ENCODE data around the gene SLC8B1. TPM values are rescaled to one million over a fixed set of nuclear protein-coding genes. Genes with fewer than 3 reads are reported as not detected.
A peak's percentile ranks its signal among the peaks of the same experiment; 100 is the strongest.

The SLC8B1 gene
- total and polyA plus RNA-seq, 9 of the 15 experiments (the other 6 are each of a cell fraction or from before 2014, with no cell fraction given): 0.86 to 34.1 (median 18.5) TPM

GRCh38 chr12:113358381-113359132, 23.6 kb upstream of the SLC8B1 start, which contains the start of gene PLBD2 (continued):
- TF ChIP-seq ZHX1 (conservative IDR thresholded peaks at IDR 0.05; ENCODE audit: low read length): no peak
- peak; percentile 99 for TF ChIP-seq TFE3 (CRISPR knock-in tag; IDR thresholded peaks at IDR 0.05)
- no peak for TF ChIP-seq MEF2A (IDR thresholded peaks at IDR 0.05; ENCODE audit: control insufficient read depth, low read depth, low read length)
- no peak; the same call in 1 of the 2 replicates for TF ChIP-seq ESRRA (IDR thresholded peaks at IDR 0.05; ENCODE audit: borderline replicate concordance, low read depth)
- TF ChIP-seq TCF3 (CRISPR knock-in tag; IDR thresholded peaks at IDR 0.05): no peak; the same call in 1 of the 2 replicates
- no peak for TF ChIP-seq IRF1 (CRISPR knock-in tag; IDR thresholded peaks at IDR 0.05; ENCODE audit: borderline replicate concordance)
- TF ChIP-seq DMBX1 (CRISPR knock-in tag; IDR thresholded peaks at IDR 0.05; ENCODE audit: borderline replicate concordance): no peak
- TF ChIP-seq FOXJ3 (CRISPR knock-in tag; IDR thresholded peaks at IDR 0.05): no peak
- TF ChIP-seq ZNF507 (tag; conservative IDR thresholded peaks at IDR 0.05): no peak
- TF ChIP-seq MECOM (CRISPR knock-in tag; IDR thresholded peaks at IDR 0.05): no peak
- no peak for TF ChIP-seq HOMEZ (CRISPR knock-in tag; IDR thresholded peaks at IDR 0.05)
- peak; percentile 75; the same call in 1 of the 2 replicates for TF ChIP-seq ZFP91 (CRISPR knock-in tag; IDR thresholded peaks at IDR 0.05)
- TF ChIP-seq RAD51 (IDR thresholded peaks at IDR 0.05; ENCODE audit: borderline replicate concordance, low read depth): peak; percentile 98
- peak; percentile 51; the same call in 1 of the 2 replicates for TF ChIP-seq MTA3 (IDR thresholded peaks at IDR 0.05; ENCODE audit: borderline replicate concordance)
- TF ChIP-seq MEIS2 (IDR thresholded peaks at IDR 0.05; ENCODE audit: partially characterized antibody): no peak
- no peak for TF ChIP-seq GTF2B (IDR thresholded peaks at IDR 0.05; ENCODE audit: extremely low read depth, insufficient read length)
- no peak for TF ChIP-seq ZKSCAN8 (CRISPR knock-in tag; IDR thresholded peaks at IDR 0.05)

All from K562 (cell line).